ENCODE data around the gene MAVS. TPM values are rescaled to one million over a fixed set of nuclear protein-coding genes. Genes with fewer than 3 reads are reported as not detected.
"Not testable (repeated sequence)": the region's sequence is repeated elsewhere in the genome, so short reads cannot be mapped to it uniquely, and the experiment has no call there.

The MAVS gene
- total RNA-seq, 1 donor from 2014 or later = 38.3 TPM

- Mint-ChIP-seq H3K27ac (peak overlapping the region; percentile 27), H3K27me3 (ENCODE audit: low read depth) (no peaks in the 10 kb centered on the region), H3K36me3 (peaks cover 10% of the 10 kb centered on the region), H3K4me1 (peaks cover 24% of the 10 kb centered on the region), H3K4me3 (no peak overlapping the region), H3K9me3 (no peaks in the 10 kb centered on the region)
- no peak for DNase-seq (ENCODE audit: low spot score in 2 of 2, unreplicated experiment in 2 of 2)
- no peak for TF ChIP-seq CTCF (IDR thresholded peaks at IDR 0.05; ENCODE audit: unreplicated experiment)
These were observed 58.2 kb downstream of the MAVS start for GRCh38 chr20:3904857-3905256.

GRCh38 chr20:3906744-3907721 lies 60.4 kb downstream of the MAVS start:
- H3K27me3 Mint-ChIP-seq (ENCODE audit: low read depth); DNase-seq (ENCODE audit: low spot score in 2 of 2, unreplicated experiment in 2 of 2); H3K9me3 Mint-ChIP-seq; H3K4me3 Mint-ChIP-seq: not testable (repeated sequence)
- Mint-ChIP-seq H3K27ac (peak overlapping the region; percentile 3), H3K4me1 (peaks cover 11% of the 10 kb centered on the region), H3K36me3 (peaks cover 25% of the 10 kb centered on the region)

DNA sequence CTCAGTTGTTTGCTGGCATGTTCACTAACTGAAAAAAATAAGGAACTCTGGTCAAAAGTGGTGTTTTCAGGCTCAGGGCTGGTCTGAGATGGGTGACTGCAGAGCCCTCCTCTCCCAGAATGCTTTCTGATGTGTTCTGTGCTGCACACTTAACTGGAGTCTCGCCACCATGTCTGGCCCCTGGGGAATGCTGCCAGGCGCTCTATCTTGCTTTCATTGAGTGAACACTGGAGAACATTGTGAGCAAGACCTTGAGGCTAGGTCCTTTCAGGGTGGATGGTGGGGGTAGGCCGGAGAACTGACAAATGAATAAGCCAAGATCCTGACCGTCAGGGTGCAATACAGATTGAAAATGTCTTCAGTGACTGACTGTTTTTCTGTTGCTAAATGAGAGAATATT lies 62.0 kb downstream of the MAVS start:
- H3K27me3 Mint-ChIP-seq (ENCODE audit: low read depth) = no peaks in the 10 kb centered on the region
- H3K4me1 Mint-ChIP-seq = peaks cover 9% of the 10 kb centered on the region
- H3K27ac Mint-ChIP-seq = peak overlapping the region; percentile 9
- peaks cover 33% of the 10 kb centered on the region for H3K36me3 Mint-ChIP-seq
- H3K9me3 Mint-ChIP-seq = no peaks in the 10 kb centered on the region
- no peak overlapping the region for H3K4me3 Mint-ChIP-seq
- DNase-seq (ENCODE audit: low spot score in 2 of 2, unreplicated experiment in 2 of 2) = no peak
- TF ChIP-seq CTCF (IDR thresholded peaks at IDR 0.05; ENCODE audit: unreplicated experiment) = no peak

DNA sequence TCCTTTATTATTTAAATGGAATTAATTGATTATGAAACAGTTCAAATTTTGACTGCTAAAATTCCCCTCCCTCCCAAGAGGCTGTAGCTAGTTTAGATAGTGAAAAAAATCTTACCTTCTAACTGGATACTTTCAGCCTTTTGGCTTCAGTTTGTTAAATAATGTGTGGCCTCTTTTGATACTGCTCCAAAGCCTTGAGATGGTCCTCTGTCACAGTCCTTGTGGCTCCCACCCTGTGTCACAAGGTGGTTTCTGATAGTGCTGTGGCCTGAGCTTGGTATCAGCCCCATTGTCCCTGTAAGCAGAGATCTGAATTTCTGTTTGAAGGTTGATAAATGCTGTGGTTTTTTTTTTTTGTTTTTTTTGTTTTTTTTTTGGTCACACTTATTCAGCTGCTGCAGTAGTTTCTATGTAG lies 63.3 kb downstream of the MAVS start:
- Mint-ChIP-seq H3K4me1 (peaks cover 5% of the 10 kb centered on the region), H3K27ac (no peak overlapping the region), H3K4me3 (no peak overlapping the region), H3K9me3 (no peaks in the 10 kb centered on the region), H3K27me3 (ENCODE audit: low read depth) (no peaks in the 10 kb centered on the region), H3K36me3 (peaks cover 43% of the 10 kb centered on the region)
- no peak for DNase-seq (ENCODE audit: low spot score in 2 of 2, unreplicated experiment in 2 of 2)
- TF ChIP-seq CTCF (IDR thresholded peaks at IDR 0.05; ENCODE audit: unreplicated experiment) = no peak

DNA sequence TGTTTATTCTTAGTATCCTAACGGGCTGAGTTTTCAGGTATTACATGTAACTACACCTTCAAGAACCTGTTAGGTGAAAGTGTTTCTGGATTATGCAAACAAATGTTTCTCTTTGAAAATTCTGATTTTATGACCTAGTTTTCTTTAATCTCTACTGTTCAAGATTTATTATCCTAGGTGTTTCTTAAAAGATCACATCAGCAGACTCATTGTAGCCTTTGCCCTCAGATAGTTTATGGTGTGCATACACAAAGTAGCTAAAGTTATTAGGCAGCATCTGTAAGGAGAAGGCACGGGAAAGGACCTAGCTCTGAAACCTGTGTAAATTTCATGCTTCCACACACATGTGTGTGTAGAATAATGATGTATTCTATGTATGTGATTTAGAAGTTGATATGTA lies 64.2 kb downstream of the MAVS start:
- DNase-seq (ENCODE audit: low spot score in 2 of 2, unreplicated experiment in 2 of 2) = no peak
- Mint-ChIP-seq H3K36me3 (peaks cover 49% of the 10 kb centered on the region), H3K4me3 (no peak overlapping the region), H3K4me1 (peaks cover 4% of the 10 kb centered on the region), H3K27me3 (ENCODE audit: low read depth) (no peaks in the 10 kb centered on the region), H3K9me3 (no peaks in the 10 kb centered on the region), H3K27ac (no peak overlapping the region)
- no peak for TF ChIP-seq CTCF (IDR thresholded peaks at IDR 0.05; ENCODE audit: unreplicated experiment)

GRCh38 chr20:3911956-3912355 lies 65.3 kb downstream of the MAVS start:
- Mint-ChIP-seq H3K27me3 (ENCODE audit: low read depth) (no peaks in the 10 kb centered on the region), H3K4me1 (peaks cover 4% of the 10 kb centered on the region), H3K27ac (peak overlapping the region; percentile 28), H3K36me3 (peaks cover 51% of the 10 kb centered on the region), H3K4me3 (no peak overlapping the region), H3K9me3 (no peaks in the 10 kb centered on the region)
- no peak for DNase-seq (ENCODE audit: low spot score in 2 of 2, unreplicated experiment in 2 of 2)
- TF ChIP-seq CTCF (IDR thresholded peaks at IDR 0.05; ENCODE audit: unreplicated experiment) = no peak
